Right atrium auricular region (tissue), 2 donors: ENCODE data around the gene CDA. TPM values are rescaled to one million over a fixed set of nuclear protein-coding genes. Genes with fewer than 3 reads are reported as not detected.
A peak's percentile ranks its signal among the peaks of the same experiment; 100 is the strongest.

Experiments
- DNase-seq: peaks from one replicate; pipeline ENCODE4 v3.0.0-alpha.2; 2019; ENCODE audit warnings: low spot score
- H3K27ac ChIP-seq, 2 donors: fragments of 200-600 bp; sonication (generic); 1 replicate in 1 of 2; 2 replicates in 1 of 2; pipeline ENCODE4 v1.5.1; 2016 to 2019
- H3K27me3 ChIP-seq, 2 donors: fragments of 200-600 bp; sonication (generic); one replicate each; pipeline versions ENCODE4 v1.5.1 to v1.6.0; 2017 to 2019
- H3K36me3 ChIP-seq: fragments of 200-600 bp; sonication (generic); one replicate; pipeline ENCODE4 v1.5.1; 2016
- H3K4me1 ChIP-seq, 2 donors: fragments of 200-600 bp; sonication (generic); one replicate each; pipeline versions ENCODE4 v1.5.1 to v1.6.0; 2017 to 2019
- H3K4me3 ChIP-seq, 2 donors: fragments of 200-600 bp; sonication (generic); 1 replicate in 1 of 2; 2 replicates in 1 of 2; pipeline ENCODE4 v1.5.1; 2017 to 2019; ENCODE audit warnings: mild to moderate bottlenecking in 1 of 2, moderate library complexity in 1 of 2
- H3K9me3 ChIP-seq, 2 donors: fragments of 200-600 bp; sonication (generic); one replicate each; pipeline ENCODE4 v1.5.1; 2019
- total RNA-seq, 2 donors: library from RNA; depleted of rRNA; stranded (reverse); fragments of >200 nt; gene quantifications; one replicate each; pipeline ENCODE4 v1.1.0, GENCODE V29; 2016
- TF ChIP-seq, protein P1 (sequence below), 2 donors: fragments of 200-600 bp; sonication (generic); IDR thresholded peaks; one replicate each; pipeline ENCODE4 v1.5.1; 2019; ENCODE audit warnings: antibody characterized with exemption in 2 of 2

The CDA gene
- total RNA-seq, 2 donors from 2014 or later = 1.3 to 6.6 TPM

- DNase-seq = no peak
- TF ChIP-seq, protein P1, sequence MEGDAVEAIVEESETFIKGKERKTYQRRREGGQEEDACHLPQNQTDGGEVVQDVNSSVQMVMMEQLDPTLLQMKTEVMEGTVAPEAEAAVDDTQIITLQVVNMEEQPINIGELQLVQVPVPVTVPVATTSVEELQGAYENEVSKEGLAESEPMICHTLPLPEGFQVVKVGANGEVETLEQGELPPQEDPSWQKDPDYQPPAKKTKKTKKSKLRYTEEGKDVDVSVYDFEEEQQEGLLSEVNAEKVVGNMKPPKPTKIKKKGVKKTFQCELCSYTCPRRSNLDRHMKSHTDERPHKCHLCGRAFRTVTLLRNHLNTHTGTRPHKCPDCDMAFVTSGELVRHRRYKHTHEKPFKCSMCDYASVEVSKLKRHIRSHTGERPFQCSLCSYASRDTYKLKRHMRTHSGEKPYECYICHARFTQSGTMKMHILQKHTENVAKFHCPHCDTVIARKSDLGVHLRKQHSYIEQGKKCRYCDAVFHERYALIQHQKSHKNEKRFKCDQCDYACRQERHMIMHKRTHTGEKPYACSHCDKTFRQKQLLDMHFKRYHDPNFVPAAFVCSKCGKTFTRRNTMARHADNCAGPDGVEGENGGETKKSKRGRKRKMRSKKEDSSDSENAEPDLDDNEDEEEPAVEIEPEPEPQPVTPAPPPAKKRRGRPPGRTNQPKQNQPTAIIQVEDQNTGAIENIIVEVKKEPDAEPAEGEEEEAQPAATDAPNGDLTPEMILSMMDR (IDR thresholded peaks at IDR 0.05) = no peak
- Histone ChIP-seq H3K27me3 (no peaks in the 10 kb centered on the region), H3K4me1 (peaks cover 0 to 35% of the 10 kb centered on the region in 2 donors), H3K4me3 (no peak overlapping the region), H3K27ac (peak overlapping the region; percentile 52 to 66), H3K9me3 (no peaks in the 10 kb centered on the region), H3K36me3 (peaks cover 44% of the 10 kb centered on the region)
Observed at GRCh38 chr1:20658166-20658915, 69.4 kb downstream of the CDA start.

DNA sequence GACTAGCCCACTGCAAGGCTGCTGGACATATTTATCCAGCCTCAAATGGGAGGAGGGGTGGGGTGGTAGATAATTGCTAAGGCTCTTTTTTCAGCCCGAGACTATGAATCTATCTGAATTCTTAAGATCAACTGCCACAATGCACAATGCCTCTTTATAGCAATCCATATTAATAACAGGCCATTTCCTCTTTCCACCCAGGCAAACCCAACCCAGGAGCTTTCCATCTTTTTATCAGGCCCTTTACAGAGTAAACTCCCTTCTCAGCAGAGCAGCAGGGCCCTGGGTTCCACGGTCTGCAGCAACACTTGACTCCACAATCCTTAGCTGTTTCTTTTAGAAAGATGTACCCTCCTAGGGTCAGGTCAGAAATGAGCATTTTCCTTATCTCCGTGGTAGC is 71.5 kb downstream of the CDA start:
- TF ChIP-seq, protein P1 (IDR thresholded peaks at IDR 0.05) = no peak
- Histone ChIP-seq H3K4me1 (peaks cover 0 to 35% of the 10 kb centered on the region in 2 donors), H3K36me3 (peaks cover 25% of the 10 kb centered on the region), H3K4me3 (peak overlapping the region; percentile 87 to 94), H3K27ac (peak overlapping the region; percentile 80 to 85), H3K27me3 (no peaks in the 10 kb centered on the region), H3K9me3 (no peaks in the 10 kb centered on the region)
- DNase-seq = no peak

DNA sequence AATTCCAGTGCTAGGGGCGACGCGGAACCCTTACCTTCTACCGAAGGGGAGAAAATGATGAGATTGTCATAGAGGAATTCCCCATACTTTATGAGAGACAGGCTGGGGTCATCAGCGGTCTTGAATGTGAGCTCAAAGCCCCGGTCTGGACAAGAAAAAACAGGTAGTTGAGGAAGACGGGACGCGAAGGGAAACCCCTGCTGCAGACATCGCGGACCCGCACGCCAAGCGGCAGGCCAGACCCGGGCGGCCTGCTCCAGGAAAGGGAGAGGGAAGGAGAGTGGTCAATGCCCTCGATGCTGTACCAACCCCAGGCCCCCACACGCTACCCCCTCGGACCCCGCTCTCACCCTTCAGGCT is 71.9 kb downstream of the CDA start:
- peaks cover 21% of the 10 kb centered on the region for H3K36me3 ChIP-seq
- H3K9me3 ChIP-seq = no peaks in the 10 kb centered on the region
- peak overlapping the region; percentile 87 to 94 for H3K4me3 ChIP-seq
- peak overlapping the region; percentile 80 to 85 for H3K27ac ChIP-seq
- H3K4me1 ChIP-seq = peaks cover 0 to 35% of the 10 kb centered on the region in 2 donors
- H3K27me3 ChIP-seq = no peaks in the 10 kb centered on the region
- no peak for DNase-seq
- TF ChIP-seq, protein P1 (IDR thresholded peaks at IDR 0.05) = no peak

- DNase-seq = peak; percentile 96
- no peaks in the 10 kb centered on the region for H3K9me3 ChIP-seq
- peak within 1 kb of the TSS; percentile 80 to 85 for H3K27ac ChIP-seq
- TF ChIP-seq, protein P1 (IDR thresholded peaks at IDR 0.05) = peak in 1 of 2 donors; percentile 47
- H3K27me3 ChIP-seq = no peaks in the 10 kb centered on the region
- peaks cover 0 to 35% of the 10 kb centered on the region in 2 donors for H3K4me1 ChIP-seq
- peaks cover 14% of the 10 kb centered on the region for H3K36me3 ChIP-seq
- peak within 1 kb of the TSS; percentile 87 to 94 for H3K4me3 ChIP-seq
Observed at GRCh38 chr1:20661207-20662109, 72.6 kb downstream of the CDA start, which contains the start of gene DDOST. DDOST (minus strand) TSS chr1:20661369; CDS start chr1:20661350, 19 bp downstream.

DNA sequence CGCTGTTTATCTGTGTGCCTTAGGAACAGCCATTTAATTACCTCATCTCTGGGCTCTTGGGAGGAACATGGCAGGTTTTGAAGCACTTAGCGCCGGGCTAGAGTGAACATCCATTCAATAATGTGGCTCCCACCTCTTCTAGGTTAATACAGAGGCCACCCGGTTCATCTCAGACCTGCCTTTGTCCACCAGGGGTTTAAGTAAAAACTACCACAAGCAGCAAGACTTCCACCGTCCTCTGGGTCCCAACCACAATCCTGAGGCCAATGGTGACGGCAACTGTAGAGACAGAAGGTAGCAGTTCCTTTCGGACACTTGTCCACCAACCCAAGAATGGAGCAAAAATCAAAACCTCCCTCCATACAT is 73.2 kb downstream of the CDA start:
- Histone ChIP-seq H3K4me1 (peaks cover 0 to 35% of the 10 kb centered on the region in 2 donors), H3K9me3 (no peaks in the 10 kb centered on the region), H3K27ac (peak overlapping the region; percentile 80 to 85), H3K27me3 (no peaks in the 10 kb centered on the region), H3K36me3 (peaks cover 8% of the 10 kb centered on the region), H3K4me3 (peak overlapping the region in 1 of 2 donors; percentile 87)
- TF ChIP-seq, protein P1 (IDR thresholded peaks at IDR 0.05) = no peak
- no peak for DNase-seq
